IMR-90 (cell line): ENCODE measurements around the gene CBX5.

Source experiments
- CEBPB ChIP-seq: IDR thresholded peaks from 2 replicates; pipeline ENCODE4 v1.6.1; 2012; ENCODE audit warnings: low read depth, low read length, improper control_type of control experiment
- CTCF ChIP-seq: conservative IDR thresholded peaks from 2 replicates; pipeline ENCODE4 v1.5.1; 2012; ENCODE audit warnings: mild to moderate bottlenecking, low read depth, low read length, improper control_type of control experiment
- MAFK ChIP-seq: IDR thresholded peaks from 2 replicates; pipeline ENCODE4 v1.6.1; 2012; ENCODE audit warnings: low read depth, low read length, improper control_type of control experiment
- MAZ ChIP-seq: IDR thresholded peaks from 2 replicates; pipeline ENCODE4 v1.6.1; 2012; ENCODE audit warnings: low read depth, mild to moderate bottlenecking, low read length, improper control_type of control experiment, moderate library complexity, borderline replicate concordance
- NFE2L2 ChIP-seq: fragments of 150-350 bp; IDR thresholded peaks from 2 replicates; pipeline ENCODE4 v1.6.1; 2016; ENCODE audit warnings: low read depth, mild to moderate bottlenecking, low read length
- POLR2A ChIP-seq: IDR thresholded peaks from 2 replicates; pipeline ENCODE4 v1.6.1; 2012; ENCODE audit warnings: mild to moderate bottlenecking, low read depth, low read length
- RAD21 ChIP-seq: IDR thresholded peaks from 2 replicates; pipeline ENCODE4 v1.6.1; 2012; ENCODE audit warnings: low read length, improper control_type of control experiment
- RCOR1 ChIP-seq: IDR thresholded peaks from 2 replicates; pipeline ENCODE4 v1.6.1; 2012; ENCODE audit warnings: mild to moderate bottlenecking, low read length, improper control_type of control experiment; ENCODE audit not compliant: insufficient replicate concordance
- RFX5 ChIP-seq: IDR thresholded peaks from 2 replicates; pipeline ENCODE4 v1.8.0; 2012; ENCODE audit warnings: low read depth, mild to moderate bottlenecking, low read length, moderate library complexity
- SMC3 ChIP-seq: fragments of 150-350 bp; IDR thresholded peaks from 2 replicates; pipeline ENCODE4 v1.6.1; 2016; ENCODE audit warnings: low read depth, mild to moderate bottlenecking, antibody characterized with exemption, low read length, moderate library complexity
- USF2 ChIP-seq: fragments of 150-350 bp; IDR thresholded peaks from 2 replicates; pipeline ENCODE4 v1.6.1; 2017; ENCODE audit warnings: mild to moderate bottlenecking, antibody characterized with exemption, low read length, low read depth

GRCh38 chr12:54273981-54274380 is 5.9 kb downstream of the CBX5 start:
- no peak for TF ChIP-seq CTCF
- TF ChIP-seq RAD21: no peak
- no peak for TF ChIP-seq CEBPB
- no peak for TF ChIP-seq RFX5
- no peak for TF ChIP-seq POLR2A
- no peak for TF ChIP-seq SMC3
- TF ChIP-seq NFE2L2: no peak
- no peak for TF ChIP-seq MAFK
- TF ChIP-seq USF2: no peak
- TF ChIP-seq MAZ: no peak
- TF ChIP-seq RCOR1: no peak
